ENCODE data around the gene AK1.
"Not testable (repeated sequence)": the region's sequence is repeated elsewhere in the genome, so short reads cannot be mapped to it uniquely, and the experiment has no call there.

The AK1 gene

DNA sequence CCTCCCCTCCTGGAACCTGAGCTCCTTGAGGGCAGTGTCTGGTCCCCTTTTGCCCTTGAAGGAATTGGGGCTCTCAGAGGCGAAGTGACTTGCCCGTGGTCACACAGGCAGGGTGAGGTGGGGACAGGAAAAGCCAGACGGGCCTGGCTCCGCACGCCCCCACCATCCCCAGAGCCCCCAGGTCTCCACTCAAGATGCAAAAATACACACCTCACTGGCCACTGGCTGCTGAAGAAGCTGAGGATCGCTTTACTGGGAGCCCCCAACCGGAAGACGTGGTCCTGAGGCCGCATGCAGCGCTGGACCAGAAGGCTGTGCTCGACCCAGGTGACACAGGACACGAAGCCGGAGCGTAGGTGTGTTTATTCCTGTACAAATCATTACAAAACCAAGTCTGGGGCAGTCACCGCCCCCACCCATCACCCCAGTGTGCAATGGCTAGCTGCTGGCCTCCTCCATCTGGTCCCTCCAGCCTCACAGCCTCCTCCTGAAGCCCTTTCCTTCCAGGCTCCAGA lies 7.6 kb upstream of the AK1 start:
- DNase-seq (ENCODE audit: low read depth), result no peak
- no peak overlapping the region for H3K4me3 ChIP-seq (ENCODE audit: low read depth, low read length)
- TF ChIP-seq, protein P1, sequence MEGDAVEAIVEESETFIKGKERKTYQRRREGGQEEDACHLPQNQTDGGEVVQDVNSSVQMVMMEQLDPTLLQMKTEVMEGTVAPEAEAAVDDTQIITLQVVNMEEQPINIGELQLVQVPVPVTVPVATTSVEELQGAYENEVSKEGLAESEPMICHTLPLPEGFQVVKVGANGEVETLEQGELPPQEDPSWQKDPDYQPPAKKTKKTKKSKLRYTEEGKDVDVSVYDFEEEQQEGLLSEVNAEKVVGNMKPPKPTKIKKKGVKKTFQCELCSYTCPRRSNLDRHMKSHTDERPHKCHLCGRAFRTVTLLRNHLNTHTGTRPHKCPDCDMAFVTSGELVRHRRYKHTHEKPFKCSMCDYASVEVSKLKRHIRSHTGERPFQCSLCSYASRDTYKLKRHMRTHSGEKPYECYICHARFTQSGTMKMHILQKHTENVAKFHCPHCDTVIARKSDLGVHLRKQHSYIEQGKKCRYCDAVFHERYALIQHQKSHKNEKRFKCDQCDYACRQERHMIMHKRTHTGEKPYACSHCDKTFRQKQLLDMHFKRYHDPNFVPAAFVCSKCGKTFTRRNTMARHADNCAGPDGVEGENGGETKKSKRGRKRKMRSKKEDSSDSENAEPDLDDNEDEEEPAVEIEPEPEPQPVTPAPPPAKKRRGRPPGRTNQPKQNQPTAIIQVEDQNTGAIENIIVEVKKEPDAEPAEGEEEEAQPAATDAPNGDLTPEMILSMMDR (conservative IDR thresholded peaks at IDR 0.05; ENCODE audit: low read depth, low read length), result no peak

DNA sequence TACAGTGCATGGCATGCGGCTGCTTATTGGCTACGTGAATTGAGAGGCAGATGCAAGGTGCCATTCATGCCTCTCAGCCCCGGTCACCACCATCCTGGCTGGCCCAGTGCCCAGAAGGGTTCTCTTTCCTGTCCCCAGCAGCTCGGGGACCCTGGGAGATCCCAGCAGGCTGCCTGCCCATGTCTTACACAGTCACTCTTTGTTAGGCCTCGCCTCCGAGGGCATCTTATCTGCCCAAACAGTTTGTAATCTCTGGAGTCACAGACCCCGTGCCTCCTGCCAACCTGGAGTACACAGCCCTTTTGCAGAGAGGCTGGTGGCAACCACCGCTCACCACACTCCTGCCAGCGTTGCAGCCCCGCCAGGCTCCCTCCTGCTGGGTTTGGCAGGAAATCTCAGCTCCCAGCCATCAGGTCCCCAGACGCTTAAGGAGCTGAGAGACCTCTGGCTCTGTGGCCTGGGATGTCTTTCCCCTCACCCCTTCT lies 7.0 kb upstream of the AK1 start:
- no peak for DNase-seq (ENCODE audit: low read depth)
- TF ChIP-seq, protein P1 (conservative IDR thresholded peaks at IDR 0.05; ENCODE audit: low read depth, low read length), result no peak
- no peak overlapping the region for H3K4me3 ChIP-seq (ENCODE audit: low read depth, low read length)

DNA sequence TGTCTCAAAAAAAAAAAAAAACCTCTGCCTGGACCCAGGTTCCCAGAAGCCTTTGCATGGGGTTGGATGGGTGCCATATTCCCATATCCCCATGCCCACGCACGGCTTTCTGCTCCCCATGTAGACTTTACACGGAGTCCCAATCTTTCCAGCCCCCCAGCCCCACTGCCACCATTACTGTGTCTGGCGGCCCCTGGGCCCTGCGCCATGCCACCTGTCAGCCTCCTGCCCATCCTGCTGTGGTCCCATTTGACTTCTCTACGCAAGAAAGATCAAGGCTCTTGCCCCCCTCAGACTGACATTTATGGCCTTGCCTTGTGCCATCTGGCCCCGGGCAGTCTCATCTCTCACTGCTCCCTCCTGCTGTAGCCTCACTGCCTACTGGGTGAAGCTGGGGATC lies 6.5 kb upstream of the AK1 start:
- H3K4me3 ChIP-seq (ENCODE audit: low read depth, low read length), result no peak overlapping the region
- TF ChIP-seq, protein P1 (conservative IDR thresholded peaks at IDR 0.05; ENCODE audit: low read depth, low read length), result no peak
- no peak for DNase-seq (ENCODE audit: low read depth)

DNA sequence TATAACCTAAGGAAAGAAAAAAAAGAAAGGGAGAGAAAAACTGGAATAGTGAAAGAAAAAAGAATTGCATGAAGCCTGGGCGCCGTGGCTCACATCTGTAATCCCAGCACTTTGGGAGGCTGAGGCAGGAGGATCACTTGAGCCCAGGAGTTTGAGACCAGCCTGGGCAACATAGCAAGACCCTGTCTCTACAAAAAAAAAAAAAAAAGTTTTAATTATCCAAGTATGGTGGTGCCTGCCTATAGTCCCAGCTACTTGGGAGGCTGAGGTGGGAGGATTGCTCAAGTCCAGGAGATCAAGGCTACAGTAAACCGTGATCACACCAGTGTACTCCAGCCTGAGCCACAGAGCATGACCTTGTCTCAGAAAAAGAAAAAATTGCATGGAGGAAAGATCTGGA lies 4.2 kb upstream of the AK1 start:
- not testable (repeated sequence) for H3K4me3 ChIP-seq (ENCODE audit: low read depth, low read length); DNase-seq (ENCODE audit: low read depth)

DNA sequence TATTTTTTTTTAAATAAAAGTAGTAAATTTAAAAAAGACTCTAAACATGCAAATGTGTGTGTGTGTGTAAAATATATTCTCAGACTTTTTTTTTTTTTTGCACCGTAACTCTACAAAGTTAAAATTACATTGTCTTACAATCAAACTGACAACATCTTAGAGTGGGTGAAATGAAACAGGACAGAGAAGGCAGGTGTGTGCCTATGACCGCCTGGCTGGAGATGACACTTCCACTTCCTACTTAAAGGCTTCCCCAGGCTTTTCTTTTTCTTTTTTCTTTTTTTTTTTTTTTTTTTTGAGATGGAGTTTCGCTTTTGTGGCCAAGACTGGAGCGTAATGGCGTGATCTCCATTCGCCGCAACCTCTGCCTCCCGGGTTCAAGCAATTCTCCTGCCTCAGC lies 2.7 kb upstream of the AK1 start:
- DNase-seq (ENCODE audit: low read depth), result no peak
- TF ChIP-seq, protein P1 (conservative IDR thresholded peaks at IDR 0.05; ENCODE audit: low read depth, low read length), result no peak
- no peak overlapping the region for H3K4me3 ChIP-seq (ENCODE audit: low read depth, low read length)

DNA sequence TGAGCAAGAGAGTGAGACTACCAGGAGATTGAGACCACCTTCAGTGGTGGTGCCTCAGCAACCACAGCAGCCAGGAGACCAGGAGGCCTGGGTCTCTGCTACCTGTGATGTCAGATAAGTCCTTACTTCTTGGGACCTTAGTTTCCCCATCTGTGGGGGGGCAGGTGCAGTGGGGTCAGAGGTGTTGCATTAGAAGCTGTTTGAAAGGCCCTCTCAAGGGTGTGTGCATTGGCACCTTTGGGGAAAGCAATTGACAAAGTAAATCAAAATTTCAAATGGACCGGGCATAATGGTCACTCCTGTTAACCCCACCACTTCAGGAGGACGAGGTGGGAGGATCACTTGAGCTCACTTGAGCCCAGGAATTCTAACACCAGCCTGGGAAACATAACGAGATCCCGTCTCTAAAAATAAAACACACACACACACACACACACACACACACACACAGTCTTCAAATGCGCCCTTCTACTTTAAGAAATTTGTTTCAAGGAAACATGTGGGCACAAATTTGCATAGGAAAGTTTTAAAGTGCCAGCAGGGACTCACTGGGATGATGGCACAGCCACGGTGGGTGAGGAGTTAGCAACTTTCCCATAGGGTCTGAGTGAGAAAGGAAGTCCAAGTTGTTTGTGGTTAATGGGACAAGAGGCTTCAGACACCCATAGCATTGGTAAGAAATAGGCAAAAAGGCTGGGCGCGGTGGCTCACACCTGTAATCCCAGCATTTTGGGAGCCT lies 1.3 kb upstream of the AK1 start:
- DNase-seq (ENCODE audit: low read depth), result no peak
- H3K4me3 ChIP-seq (ENCODE audit: low read depth, low read length), result no peak overlapping the region
- TF ChIP-seq, protein P1 (conservative IDR thresholded peaks at IDR 0.05; ENCODE audit: low read depth, low read length), result no peak

DNA sequence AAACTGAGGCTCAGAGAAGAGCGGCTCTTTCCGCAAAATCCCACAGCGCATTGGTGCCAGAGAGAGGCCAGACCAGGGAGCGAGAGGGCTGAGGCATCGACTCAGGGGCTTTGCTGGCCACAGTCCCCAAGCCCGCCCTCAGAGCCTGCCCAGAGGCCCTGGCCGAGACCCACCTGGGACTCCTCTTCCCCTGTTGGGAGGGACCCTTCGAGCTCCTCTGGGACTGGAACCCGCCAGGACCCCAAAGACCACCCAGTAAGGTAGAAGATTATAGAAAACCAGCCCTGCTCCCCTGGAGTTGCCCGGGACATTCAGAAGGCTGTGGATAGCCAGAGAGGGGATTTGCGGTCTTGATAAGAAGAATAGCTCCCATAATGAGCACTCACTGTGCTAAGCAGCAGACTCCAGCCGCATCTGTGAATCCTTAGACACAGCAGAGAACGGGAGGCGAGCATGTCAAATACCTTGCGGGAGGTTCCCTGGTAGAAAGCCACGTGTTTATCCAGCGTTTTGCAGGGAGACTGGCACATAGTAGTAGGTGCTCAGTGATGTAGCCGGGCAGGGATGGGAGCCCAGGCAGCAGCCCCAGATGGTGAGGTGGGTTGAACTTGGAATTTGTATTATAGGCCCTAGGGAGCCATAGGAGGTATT lies 651 bp upstream of the AK1 start:
- TF ChIP-seq, protein P1 (conservative IDR thresholded peaks at IDR 0.05; ENCODE audit: low read depth, low read length), result no peak
- no peak for DNase-seq (ENCODE audit: low read depth)
- peak overlapping the region; percentile 63 for H3K4me3 ChIP-seq (ENCODE audit: low read depth, low read length)
